ENCODE results near the gene NOL6. TPM values are rescaled to one million over a fixed set of nuclear protein-coding genes. Genes with fewer than 3 reads are reported as not detected.

Gene NOL6
- 55.0 and 57.9 TPM in 2 replicates for total RNA-seq (2021; fragmentation: NEBNext Ultra II Directional; extraction: Animal tissue kit (Norgen Biotek cat#: 25700))
- 44.0 and 50.5 TPM in 2 replicates for polyA plus RNA-seq (2011; rRNA removed)
- polyA plus RNA-seq (2011; cell fraction: cytosol; rRNA removed): 35.5 TPM
- 96.6 TPM for polyA plus RNA-seq (2011; cell fraction: nucleus; rRNA removed)
- polyA plus RNA-seq (2012, experiment 1 of 2): 44.3 to 55.6 TPM (median 49.2 TPM) in 4 replicates
- polyA plus RNA-seq (2012, experiment 2 of 2): 61.6 TPM
- 31.4 TPM for polyA plus RNA-seq (2013, experiment 1 of 2)
- polyA plus RNA-seq (2013, experiment 2 of 2): 28.6 TPM
- polyA minus RNA-seq (2011; rRNA and poly(A)+ RNA removed): 65.7 and 66.4 TPM in 2 replicates
- polyA minus RNA-seq (2011; cell fraction: cytosol; rRNA and poly(A)+ RNA removed): 25.9 TPM
- polyA minus RNA-seq (2011; cell fraction: nucleus; rRNA and poly(A)+ RNA removed): 50.5 TPM
- long read RNA-seq, experiment 1, full-length matches to known transcripts: 5 of 61 reads
- long read RNA-seq, experiment 1, partial matches to known transcripts: 36 of 61 reads
- long read RNA-seq, experiment 1, other reads (novel, unspliced or antisense): 20 of 61 reads
- long read RNA-seq, experiment 2, full-length matches to known transcripts: 5 of 6 reads
- long read RNA-seq, experiment 2, partial matches to known transcripts: 1 of 6 reads
- long read RNA-seq, experiment 2, other reads (novel, unspliced or antisense): 0 of 6 reads

GRCh38 chr9:33473643-33474352 lies at the start of gene NOL6:
Gene NOL6, minus strand, starts transcription at chr9:33473924. Its CDS starts 82 bp downstream, at chr9:33473842.
- Histone ChIP-seq H3K27me3 (replicated peaks in 1 of 4; ENCODE audit: control insufficient read depth in 3 of 4, extremely low read depth in 1 of 4, insufficient read depth in 3 of 4, low read length in 3 of 4) (no peaks in the 10 kb centered on the region), H2BK15ac (ENCODE audit: low read length) (no peak within 1 kb of the TSS), H2BK12ac (ENCODE audit: low read depth, low read length) (no peak within 1 kb of the TSS), H3K9me3 (ENCODE audit: insufficient read depth in 2 of 2, low read depth in 1 of 2, low read length in 1 of 2) (no peaks in the 10 kb centered on the region), H4K91ac (replicated peaks; ENCODE audit: insufficient read length, low read length) (no peak within 1 kb of the TSS), H3K18ac (ENCODE audit: extremely low read depth, low read length) (peak within 1 kb of the TSS; percentile 60; the same call in 1 of the 2 replicates), H4K5ac (ENCODE audit: insufficient read length, low read depth, low read length) (no peak within 1 kb of the TSS), H3K27ac (ENCODE audit: low read depth, low read length) (no peak within 1 kb of the TSS), H3K4me2 (ENCODE audit: insufficient read depth in 1 of 2, low read depth in 2 of 2, low read length in 2 of 2) (peak within 1 kb of the TSS; percentile 85 to 87), H3K4me1 (replicated peaks in 1 of 4; ENCODE audit: control insufficient read depth in 3 of 4, insufficient read depth in 4 of 4, low read length in 3 of 4) (peaks cover 0 to 2% (median 0%) of the 10 kb centered on the region in 4 experiments; a peak in 1 of 7 replicates), H2AK5ac (ENCODE audit: low read depth, low read length) (no peak within 1 kb of the TSS), H3K79me2 (ENCODE audit: control insufficient read depth in 1 of 2, insufficient read depth in 2 of 2, low read length in 2 of 2) (peaks cover 7 to 21% of the 10 kb centered on the region in 2 experiments), H2AFZ (ENCODE audit: low read length) (peak within 1 kb of the TSS; percentile 65; the same call in 1 of the 2 replicates), H2BK120ac (replicated peaks; ENCODE audit: low read depth, low read length) (no peak within 1 kb of the TSS), H3K36me3 (ENCODE audit: control insufficient read depth in 2 of 4, insufficient read depth in 4 of 4, low read length in 3 of 4) (peaks cover 12 to 22% (median 17%) of the 10 kb centered on the region in 4 experiments), H2BK20ac (ENCODE audit: low read length) (no peak within 1 kb of the TSS), H4K8ac (ENCODE audit: extremely low read depth, insufficient read depth, low read length) (peak within 1 kb of the TSS; percentile 68), H3K4me3 (ENCODE audit: extremely low read depth in 1 of 4, insufficient read depth in 2 of 4, low read depth in 3 of 4, low read length in 4 of 4) (peak within 1 kb of the TSS; percentile 86 to 98 (median 94)), H3K14ac (ENCODE audit: insufficient read length) (no peak within 1 kb of the TSS), H3K23ac (ENCODE audit: insufficient read length) (no peak within 1 kb of the TSS), H4K20me1 (replicated peaks in 1 of 2; ENCODE audit: control insufficient read depth in 1 of 2, insufficient read depth in 2 of 2, low read length in 2 of 2) (peaks cover 3 to 4% of the 10 kb centered on the region in 2 experiments), H2BK5ac (ENCODE audit: low read depth, low read length) (no peak within 1 kb of the TSS), H3K9ac (replicated peaks in 1 of 4; ENCODE audit: extremely low read depth in 1 of 4, low read depth in 3 of 4, low read length in 3 of 4) (peak within 1 kb of the TSS; percentile 57 to 79 (median 64)), H3K4ac (replicated peaks; ENCODE audit: insufficient read length, low read depth, low read length) (no peak within 1 kb of the TSS), H3K56ac (replicated peaks; ENCODE audit: insufficient read length, low read depth, low read length) (no peak within 1 kb of the TSS), H3K23me2 (ENCODE audit: low read depth, low read length) (peaks cover 8% of the 10 kb centered on the region; the same call in 1 of the 2 replicates), H3K79me1 (ENCODE audit: low read depth, low read length) (peaks cover 5% of the 10 kb centered on the region; the same call in 1 of the 2 replicates)
- FAIRE-seq (peak; percentile 88), DNase-seq (ENCODE audit: low read depth in 1 of 2, low spot score in 2 of 2) (peak; percentile 96 to 97)
- ChIA-PET POLR2A (ENCODE audit: partially characterized antibody) (interaction anchor here (0.7 to 3.7 kb wide), 11 partner anchors 10 to 203 kb away, joined by 3 to 34 read pairs (median 3); partner anchors contain the start of genes AQP3 and NFX1), CTCF (ENCODE audit: partially characterized antibody) (interaction anchor here (0.6 to 20.9 kb wide), 7 partner anchors 19 to 111 kb away, joined by 3 to 358 read pairs (median 8); partner anchors contain the start of genes AQP3 and AQP7)
- WGBS, 2 experiments (ENCODE audit: extremely low coverage in 1 of 2, insufficient coverage in 1 of 2, insufficient read length in 1 of 2, insufficient replicate concordance in 2 of 2, low coverage in 1 of 2, low lambda C conversion rate in 2 of 2, missing lambda C conversion rate in 1 of 2): 2% methylated on average over 32 of the region's 32 CpGs; no CpG with 5 or more reads in 1 of the 2 experiments
- TF ChIP-seq CREB1 (IDR thresholded peaks at IDR 0.05) (peak; percentile 52), KDM5A (IDR thresholded peaks at IDR 0.05; ENCODE audit: low read length) (no peak), CBX8 (IDR thresholded peaks at IDR 0.05; ENCODE audit: borderline replicate concordance, low read depth, low read length) (no peak), KDM4A (IDR thresholded peaks at IDR 0.05; ENCODE audit: low read depth, low read length, severe bottlenecking) (peak; percentile 49), POLR2A (IDR thresholded peaks at IDR 0.05; ENCODE audit: control extremely low read depth in 1 of 2, low read depth in 2 of 2, low read length in 2 of 2) (peak in 1 of 2 experiments; percentile 81; a peak in 1 of 3 replicates), SIRT6 (IDR thresholded peaks at IDR 0.05; ENCODE audit: low read length) (no peak), CEBPB (IDR thresholded peaks at IDR 0.05; ENCODE audit: low read depth, low read length) (no peak), TBP (IDR thresholded peaks at IDR 0.05; ENCODE audit: low read depth, low read length) (peak; percentile 88)
